DMS114 treated with DMSO at 0.1 percent for 48 hours (cell line): ENCODE results near the gene FAM184B.
"Not testable (repeated sequence)": the region's sequence is repeated elsewhere in the genome, so short reads cannot be mapped to it uniquely, and the experiment has no call there.

Source experiments
- DNase-seq: peaks from one replicate; lab custom pipeline; 2025; ENCODE audit not compliant: unreplicated experiment; lab: John Stamatoyannopoulos, UW

FAM184B gene

GRCh38 chr4:17719106-17719505 lies 62.3 kb downstream of the FAM184B start:
- DNase-seq = no peak

GRCh38 chr4:17718471-17718870 lies 63.0 kb downstream of the FAM184B start:
- DNase-seq = no peak

GRCh38 chr4:17717301-17717700 lies 64.1 kb downstream of the FAM184B start:
- DNase-seq = no peak

- no peak for DNase-seq
Measured at GRCh38 chr4:17715511-17715910, 65.9 kb downstream of the FAM184B start.

- DNase-seq = no peak
Measured at GRCh38 chr4:17713779-17714178, 67.6 kb downstream of the FAM184B start.

GRCh38 chr4:17712166-17712565 lies 69.3 kb downstream of the FAM184B start:
- DNase-seq = no peak

- DNase-seq = not testable (repeated sequence)
Measured at GRCh38 chr4:17711206-17711605, 70.2 kb downstream of the FAM184B start.

- DNase-seq = no peak
Measured at GRCh38 chr4:17709763-17710068, 71.7 kb downstream of the FAM184B start.

GRCh38 chr4:17708992-17709762 lies 72.2 kb downstream of the FAM184B start:
- no peak for DNase-seq

GRCh38 chr4:17707671-17708070 lies 73.8 kb downstream of the FAM184B start:
- DNase-seq = no peak

GRCh38 chr4:17705107-17705506 lies 76.3 kb downstream of the FAM184B start:
- no peak for DNase-seq

GRCh38 chr4:17704020-17704650 lies 77.3 kb downstream of the FAM184B start:
- DNase-seq = no peak

- no peak for DNase-seq
Measured at GRCh38 chr4:17702641-17703040, 78.8 kb downstream of the FAM184B start.

GRCh38 chr4:17701882-17702281 lies 79.5 kb downstream of the FAM184B start:
- no peak for DNase-seq

- no peak for DNase-seq
Measured at GRCh38 chr4:17701138-17701839, 80.1 kb downstream of the FAM184B start.

GRCh38 chr4:17699380-17699779 lies 82.0 kb downstream of the FAM184B start:
- no peak for DNase-seq

GRCh38 chr4:17698116-17698515 lies 83.3 kb downstream of the FAM184B start:
- DNase-seq = no peak

GRCh38 chr4:17695341-17695740 lies 86.1 kb downstream of the FAM184B start:
- no peak for DNase-seq

GRCh38 chr4:17694552-17694951 lies 86.9 kb downstream of the FAM184B start:
- no peak for DNase-seq

- DNase-seq = no peak
Measured at GRCh38 chr4:17690898-17691297, 90.5 kb downstream of the FAM184B start.

GRCh38 chr4:17690135-17690534 lies 91.3 kb downstream of the FAM184B start:
- DNase-seq = no peak

GRCh38 chr4:17688011-17688441 lies 93.4 kb downstream of the FAM184B start:
- DNase-seq = no peak
